CD4-positive, alpha-beta memory T cell (primary cell): ENCODE data around the gene DOLPP1. TPM values are rescaled to one million over a fixed set of nuclear protein-coding genes. Genes with fewer than 3 reads are reported as not detected.

Experiments used
- CTCF ChIA-PET: fragments of 350-600 bp; sonication (Branson Sonifier 250); formaldehyde crosslinking; loops from one replicate; lab custom pipeline; 2021; ENCODE audit warnings: inconsistent platforms; ENCODE audit not compliant: partially characterized antibody; lab: Charles Lee
- POLR2A ChIA-PET: fragments of 350-600 bp; sonication (Branson Sonifier 250); formaldehyde crosslinking; loops from one replicate; lab custom pipeline; 2021; ENCODE audit not compliant: partially characterized antibody; lab: Charles Lee
- DNase-seq, 5 donors: peaks; one replicate each; pipeline versions ENCODE4 v3.0.0 to v3.0.0-alpha.2; 2020 to 2022; ENCODE audit warnings: mixed read lengths in 1 of 5
- H3K27ac ChIP-seq: one replicate; pipeline ENCODE4 v1.7.0; 2013; ENCODE audit warnings: low read depth, low read length
- H3K27me3 ChIP-seq: 2 replicates; pipeline ENCODE4 v1.7.0; 2013; ENCODE audit warnings: mild to moderate bottlenecking, low read length, moderate library complexity; ENCODE audit not compliant: insufficient read depth
- H3K36me3 ChIP-seq: 2 replicates; pipeline ENCODE4 v1.7.0; 2013; ENCODE audit warnings: mild to moderate bottlenecking, low read length, moderate library complexity; ENCODE audit not compliant: insufficient read depth
- H3K4me1 ChIP-seq: 2 replicates; pipeline ENCODE4 v1.7.0; 2013; ENCODE audit warnings: mild to moderate bottlenecking, low read length, moderate library complexity; ENCODE audit not compliant: insufficient read depth
- H3K4me3 ChIP-seq, 2 donors: one replicate each; pipeline ENCODE4 v1.7.0; 2013; ENCODE audit warnings: low read length in 2 of 2, mild to moderate bottlenecking in 1 of 2
- H3K9me3 ChIP-seq, 2 donors: one replicate each; pipeline ENCODE4 v1.7.0; 2013; ENCODE audit warnings: low read length in 2 of 2, control low read depth in 1 of 2; ENCODE audit not compliant: control insufficient read depth in 1 of 2
- H3K27ac Mint-ChIP-seq, 7 donors: one replicate each; pipeline ENCODE4 v1.8.0; 2020 to 2021; ENCODE audit warnings: mixed read lengths in 7 of 7, mild to moderate bottlenecking in 6 of 7, inconsistent platforms in 3 of 7, moderate library complexity in 3 of 7
- H3K27me3 Mint-ChIP-seq, 2 donors: one replicate each; pipeline ENCODE4 v1.8.0; 2020 to 2021; ENCODE audit warnings: mixed read lengths in 2 of 2
- H3K36me3 Mint-ChIP-seq, 2 donors: one replicate each; pipeline ENCODE4 v1.8.0; 2020 to 2021; ENCODE audit warnings: mixed read lengths in 2 of 2, inconsistent platforms in 1 of 2, mild to moderate bottlenecking in 1 of 2
- H3K4me1 Mint-ChIP-seq, 4 donors: one replicate each; pipeline ENCODE4 v1.8.0; 2020 to 2021; ENCODE audit warnings: mixed read lengths in 4 of 4, mild to moderate bottlenecking in 1 of 4
- H3K4me3 Mint-ChIP-seq, 8 donors: one replicate each; pipeline ENCODE4 v1.8.0; 2020 to 2021; ENCODE audit warnings: mixed read lengths in 8 of 8, mild to moderate bottlenecking in 7 of 8, moderate library complexity in 6 of 8, inconsistent platforms in 3 of 8
- H3K9me3 Mint-ChIP-seq, 8 donors: one replicate each; pipeline ENCODE4 v1.8.0; 2020 to 2021; ENCODE audit warnings: mixed read lengths in 8 of 8, mild to moderate bottlenecking in 5 of 8, inconsistent platforms in 3 of 8, moderate library complexity in 1 of 8
- intact Hi-C: fragments of 100-400 bp; cut with micrococcal nuclease; formaldehyde crosslinking; loops from one replicate; pipeline ENCODE4 v1.15.1; 2023
- polyA plus RNA-seq, 2 donors: library from polyadenylated mRNA; unstranded; fragments of 300-500 nt; fragmentation: Illumina TruSeq; gene quantifications; one replicate each; pipeline ENCODE4 v1.2.3, GENCODE V29; 2021
- total RNA-seq, 2 experiments: library from RNA; stranded (reverse); gene quantifications; one replicate each; pipeline ENCODE4 v1.2.3, GENCODE V29; 2021

DOLPP1 gene
- total and polyA plus RNA-seq, 4 experiments from 2014 or later: 10.1 to 13.0 (median 12.1) TPM

GRCh38 chr9:129078691-129079503 is 2.0 kb upstream of the DOLPP1 start:
- CTCF ChIA-PET: interaction anchor here (0.6 to 2.5 kb wide), 2 partner anchors 53 to 663 kb away, joined by 3 to 5 read pairs; no protein-coding TSS in a partner anchor

GRCh38 chr9:129079829-129080228 is 1.1 kb upstream of the DOLPP1 start:
- no peak for DNase-seq
- H3K27ac Mint-ChIP-seq: peak overlapping the region in 5 of 7 donors; percentile 19 to 97 (median 87)
- Histone ChIP-seq H3K4me3 (no peak overlapping the region), H3K36me3 (no peaks in the 10 kb centered on the region), H3K27ac (no peak overlapping the region), H3K9me3 (no peaks in the 10 kb centered on the region), H3K4me1 (peaks cover 23% of the 10 kb centered on the region), H3K27me3 (no peaks in the 10 kb centered on the region)
- POLR2A ChIA-PET: interaction anchor here (1.3 to 2.2 kb wide), 6 partner anchors 10 to 550 kb away, joined by 3 to 19 read pairs (median 8); partner anchors contain the start of genes MIGA2, SH3GLB2 and ZDHHC12
- peaks cover 0 to 6% of the 10 kb centered on the region in 2 donors for H3K36me3 Mint-ChIP-seq
- peaks cover 6 to 34% (median 23%) of the 10 kb centered on the region in 4 donors for H3K4me1 Mint-ChIP-seq
- CTCF ChIA-PET: no interaction called here
- peaks cover 0 to 4% (median 0%) of the 10 kb centered on the region in 8 donors for H3K9me3 Mint-ChIP-seq
- intact Hi-C loops: loop anchor here (2.0 kb wide), 1 partner anchor 51 kb away; the partner anchor contains the start of gene SH3GLB2
- peak overlapping the region; percentile 89 to 96 (median 92) for H3K4me3 Mint-ChIP-seq
- no peaks in the 10 kb centered on the region for H3K27me3 Mint-ChIP-seq

More at GRCh38 chr9:129078691-129079503, 2.0 kb upstream of the DOLPP1 start:
- no peaks in the 10 kb centered on the region for H3K27me3 Mint-ChIP-seq
- H3K4me3 Mint-ChIP-seq: peak overlapping the region; percentile 12 to 92 (median 49)
- peak overlapping the region in 4 of 7 donors; percentile 17 to 65 (median 33) for H3K27ac Mint-ChIP-seq
- H3K4me3 ChIP-seq: no peak overlapping the region
- H3K9me3 ChIP-seq: no peaks in the 10 kb centered on the region
- intact Hi-C loops: no loop called here
- H3K36me3 ChIP-seq: no peaks in the 10 kb centered on the region
- POLR2A ChIA-PET: interaction anchor here (1.2 kb wide), 2 partner anchors 10 to 32 kb away, joined by 3 read pairs; partner anchors contain the start of genes CRAT and PTPA
- peaks cover 0 to 3% of the 10 kb centered on the region in 2 donors for H3K36me3 Mint-ChIP-seq
- peaks cover 6 to 39% (median 25%) of the 10 kb centered on the region in 4 donors for H3K4me1 Mint-ChIP-seq
- H3K27ac ChIP-seq: no peak overlapping the region
- no peak for DNase-seq
- H3K27me3 ChIP-seq: no peaks in the 10 kb centered on the region
- H3K4me1 ChIP-seq: peaks cover 31% of the 10 kb centered on the region
- peaks cover 0 to 4% (median 0%) of the 10 kb centered on the region in 8 donors for H3K9me3 Mint-ChIP-seq

GRCh38 chr9:129080298-129080600 is 662 bp upstream of the DOLPP1 start:
- POLR2A ChIA-PET: interaction anchor here (1.0 to 2.4 kb wide), 15 partner anchors 8 to 830 kb away, joined by 3 to 22 read pairs (median 4); partner anchors contain the start of genes CRAT, IER5L, MIGA2 and PTPA

GRCh38 chr9:129081388-129081904 is 535 bp downstream of the DOLPP1 start:
- H3K4me1 Mint-ChIP-seq: peaks cover 6 to 37% (median 24%) of the 10 kb centered on the region in 4 donors
- peak overlapping the region; percentile 86 to 96 (median 92) for H3K4me3 Mint-ChIP-seq
- H3K36me3 Mint-ChIP-seq: peaks cover 0 to 8% of the 10 kb centered on the region in 2 donors
- POLR2A ChIA-PET: interaction anchor here (0.8 to 2.4 kb wide), 18 partner anchors 9 to 831 kb away, joined by 3 to 22 read pairs (median 4); partner anchors contain the start of genes CRAT, MIGA2, PTPA and SH3GLB2
- H3K9me3 ChIP-seq: no peaks in the 10 kb centered on the region
- no peaks in the 10 kb centered on the region for H3K27me3 ChIP-seq
- no peaks in the 10 kb centered on the region for H3K27me3 Mint-ChIP-seq
- H3K4me1 ChIP-seq: peaks cover 23% of the 10 kb centered on the region
- peak overlapping the region; percentile 69 for H3K27ac ChIP-seq
- intact Hi-C loops: loop anchor here (1.0 to 2.0 kb wide), 3 partner anchors 30 to 53 kb away; partner anchors contain the start of genes MIGA2, PTPA and SH3GLB2
- H3K27ac Mint-ChIP-seq: peak overlapping the region; percentile 24 to 97 (median 75)
- H3K36me3 ChIP-seq: peaks cover 16% of the 10 kb centered on the region
- H3K4me3 ChIP-seq: peak overlapping the region; percentile 75 to 88
- DNase-seq: no peak
- CTCF ChIA-PET: interaction anchor here (1.5 kb wide), 1 partner anchor 59 kb away, joined by 5 read pairs; no protein-coding TSS in a partner anchor
- peaks cover 0 to 4% (median 0%) of the 10 kb centered on the region in 8 donors for H3K9me3 Mint-ChIP-seq

More at GRCh38 chr9:129080298-129080600, 662 bp upstream of the DOLPP1 start:
- Histone ChIP-seq H3K4me1 (peaks cover 23% of the 10 kb centered on the region), H3K27me3 (no peaks in the 10 kb centered on the region), H3K9me3 (no peaks in the 10 kb centered on the region), H3K27ac (no peak overlapping the region), H3K4me3 (peak overlapping the region; percentile 75 to 84), H3K36me3 (peaks cover 4% of the 10 kb centered on the region)
- CTCF ChIA-PET: interaction anchor here (0.9 to 1.5 kb wide), 2 partner anchors 60 to 698 kb away, joined by 3 to 5 read pairs; no protein-coding TSS in a partner anchor
- H3K27me3 Mint-ChIP-seq: no peaks in the 10 kb centered on the region
- peaks cover 0 to 4% (median 0%) of the 10 kb centered on the region in 8 donors for H3K9me3 Mint-ChIP-seq
- no peak for DNase-seq
- H3K4me3 Mint-ChIP-seq: peak overlapping the region; percentile 89 to 96 (median 92)
- peaks cover 0 to 8% of the 10 kb centered on the region in 2 donors for H3K36me3 Mint-ChIP-seq
- peak overlapping the region; percentile 82 to 97 (median 88) for H3K27ac Mint-ChIP-seq
- H3K4me1 Mint-ChIP-seq: peaks cover 6 to 36% (median 24%) of the 10 kb centered on the region in 4 donors
- intact Hi-C loops: loop anchor here (2.0 kb wide), 1 partner anchor 51 kb away; the partner anchor contains the start of gene SH3GLB2

GRCh38 chr9:129084087-129084486 is 3.2 kb downstream of the DOLPP1 start:
- DNase-seq: peak in 1 of 5 donors; percentile 6
- Mint-ChIP-seq H3K4me3 (peak overlapping the region in 1 of 8 donors; percentile 12), H3K4me1 (peaks cover 6 to 37% (median 24%) of the 10 kb centered on the region in 4 donors), H3K27ac (no peak overlapping the region), H3K36me3 (peaks cover 10 to 17% of the 10 kb centered on the region in 2 donors), H3K27me3 (no peaks in the 10 kb centered on the region), H3K9me3 (peaks cover 0 to 2% (median 0%) of the 10 kb centered on the region in 8 donors)
- intact Hi-C loops: no loop called here
- H3K36me3 ChIP-seq: peaks cover 29% of the 10 kb centered on the region
- no peak overlapping the region for H3K4me3 ChIP-seq
- ChIA-PET POLR2A (interaction anchor here (0.5 kb wide), 1 partner anchor 119 kb away, joined by 3 read pairs; no protein-coding TSS in a partner anchor), CTCF (no interaction called here)
- H3K4me1 ChIP-seq: peaks cover 23% of the 10 kb centered on the region
- H3K9me3 ChIP-seq: no peaks in the 10 kb centered on the region
- no peaks in the 10 kb centered on the region for H3K27me3 ChIP-seq
- no peak overlapping the region for H3K27ac ChIP-seq

- Mint-ChIP-seq H3K27ac (no peak overlapping the region), H3K9me3 (no peaks in the 10 kb centered on the region), H3K4me3 (no peak overlapping the region), H3K27me3 (no peaks in the 10 kb centered on the region), H3K36me3 (peaks cover 18 to 24% of the 10 kb centered on the region in 2 donors), H3K4me1 (peaks cover 0 to 5% (median 0%) of the 10 kb centered on the region in 4 donors)
- H3K27me3 ChIP-seq: no peaks in the 10 kb centered on the region
- H3K4me3 ChIP-seq: no peak overlapping the region
- intact Hi-C loops: no loop called here
- peak in 1 of 5 donors; percentile 5 for DNase-seq
- peaks cover 37% of the 10 kb centered on the region for H3K36me3 ChIP-seq
- H3K27ac ChIP-seq: no peak overlapping the region
- ChIA-PET CTCF (no interaction called here), POLR2A (no interaction called here)
- no peaks in the 10 kb centered on the region for H3K4me1 ChIP-seq
- H3K9me3 ChIP-seq: no peaks in the 10 kb centered on the region
Measured at GRCh38 chr9:129089246-129089645, 8.3 kb downstream of the DOLPP1 start.
